ENCODE results near the gene LRRC74A.

DNA sequence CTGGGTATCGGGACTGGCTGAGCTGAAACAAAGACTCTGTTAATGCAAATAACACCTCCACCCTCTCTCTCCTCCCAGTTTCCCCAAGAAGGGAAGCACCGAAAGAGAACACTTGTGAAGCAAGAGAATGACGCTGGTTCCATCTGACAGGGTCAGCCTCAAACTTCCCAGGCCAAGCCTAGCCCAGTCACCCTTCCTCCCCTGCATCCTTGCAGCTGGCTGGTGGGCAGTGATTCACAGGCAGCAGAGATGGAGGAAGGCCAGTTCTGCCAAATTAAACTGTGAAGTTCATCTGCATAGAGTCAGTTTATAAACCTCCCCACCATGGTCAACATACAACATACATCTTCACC, 2.8 kb downstream of the LRRC74A start:
- TF ChIP-seq CTCF (conservative IDR thresholded peaks at IDR 0.05; ENCODE audit: low read length) (no peak), EZH2phosphoT487 (IDR thresholded peaks at IDR 0.05; ENCODE audit: borderline replicate concordance) (no peak)

All from Loucy (cell line).